ENCODE data around the gene AKT2.

Gene AKT2

DNA sequence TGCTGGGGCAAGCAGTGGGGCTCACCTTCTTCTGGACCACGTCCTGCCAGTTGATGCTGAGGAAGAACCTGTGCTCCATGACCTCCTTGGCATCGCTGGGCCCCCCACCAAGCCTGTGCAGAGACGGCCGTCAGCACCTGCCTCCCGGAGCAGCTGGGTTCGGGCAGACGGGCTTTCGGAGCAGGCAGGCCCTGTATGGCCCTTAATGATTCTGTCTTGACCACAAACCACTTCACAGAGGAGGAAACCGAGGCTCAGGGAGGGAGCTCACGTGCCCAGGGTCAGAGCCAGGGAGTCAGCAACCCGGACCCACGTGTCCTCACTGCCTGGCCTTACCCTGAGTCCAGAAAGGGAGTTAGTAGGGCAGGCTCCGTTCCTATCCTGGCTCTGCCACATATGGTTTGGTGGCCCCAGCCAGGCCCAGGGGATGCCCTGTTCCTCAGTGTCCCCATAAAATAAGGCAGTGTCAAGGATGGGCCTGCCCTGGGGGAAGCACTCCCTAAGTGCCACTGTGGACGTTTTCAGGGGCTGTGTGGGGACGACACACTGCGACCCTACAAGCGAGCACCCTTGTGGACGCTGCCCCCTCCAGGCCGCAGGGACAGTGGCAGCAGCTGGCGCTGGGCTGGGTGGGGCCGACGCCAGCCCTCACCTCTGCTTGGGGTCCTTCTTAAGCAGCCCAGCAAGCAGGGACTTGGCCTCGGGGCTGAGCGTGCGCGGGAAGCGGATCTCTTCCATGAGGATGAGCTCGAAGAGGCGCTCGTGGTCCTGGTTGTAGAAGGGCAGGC, 49.7 kb downstream of the AKT2 start:
- no peak for DNase-seq (ENCODE audit: low read depth in 2 of 2)

DNA sequence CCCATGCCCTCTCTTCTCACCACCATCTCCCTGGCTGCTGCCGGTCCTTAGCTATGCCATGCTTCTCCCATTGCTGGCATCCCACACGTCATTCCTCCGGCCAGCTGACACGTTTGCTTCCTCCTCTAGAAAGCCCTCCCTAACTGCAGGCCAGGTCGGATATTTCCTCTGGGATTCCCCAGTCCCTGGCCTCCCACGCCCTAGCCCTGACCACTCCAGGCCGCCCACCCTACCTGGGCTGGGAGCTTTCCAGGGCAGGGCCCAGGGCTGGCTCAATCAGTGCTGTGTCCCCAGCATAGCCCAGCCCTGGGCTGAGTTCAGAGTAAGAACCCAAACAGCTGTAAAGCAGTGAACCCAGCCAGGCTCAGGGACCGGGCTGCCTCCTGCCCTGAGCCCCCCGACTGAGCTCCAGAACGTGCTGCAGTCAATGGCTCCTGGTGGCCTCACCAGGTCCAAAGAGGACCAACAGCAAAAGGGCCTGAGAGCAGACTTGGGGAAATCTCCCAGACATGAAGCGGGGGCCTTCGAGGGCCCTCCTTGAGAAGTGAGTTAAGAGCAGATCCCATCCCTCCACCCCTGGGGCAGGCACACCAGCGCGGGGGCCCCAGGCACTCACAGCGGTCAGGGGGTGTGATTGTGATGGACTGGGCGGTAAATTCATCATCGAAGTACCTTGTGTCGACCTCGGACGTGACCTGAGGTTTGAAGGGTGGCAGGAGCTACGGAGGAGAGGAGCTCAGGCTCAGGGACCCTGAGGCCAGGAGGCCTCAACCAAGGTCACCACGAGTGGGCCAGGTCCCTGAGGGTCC, 50.5 kb downstream of the AKT2 start:
- no peak for DNase-seq (ENCODE audit: low read depth in 2 of 2)

DNA sequence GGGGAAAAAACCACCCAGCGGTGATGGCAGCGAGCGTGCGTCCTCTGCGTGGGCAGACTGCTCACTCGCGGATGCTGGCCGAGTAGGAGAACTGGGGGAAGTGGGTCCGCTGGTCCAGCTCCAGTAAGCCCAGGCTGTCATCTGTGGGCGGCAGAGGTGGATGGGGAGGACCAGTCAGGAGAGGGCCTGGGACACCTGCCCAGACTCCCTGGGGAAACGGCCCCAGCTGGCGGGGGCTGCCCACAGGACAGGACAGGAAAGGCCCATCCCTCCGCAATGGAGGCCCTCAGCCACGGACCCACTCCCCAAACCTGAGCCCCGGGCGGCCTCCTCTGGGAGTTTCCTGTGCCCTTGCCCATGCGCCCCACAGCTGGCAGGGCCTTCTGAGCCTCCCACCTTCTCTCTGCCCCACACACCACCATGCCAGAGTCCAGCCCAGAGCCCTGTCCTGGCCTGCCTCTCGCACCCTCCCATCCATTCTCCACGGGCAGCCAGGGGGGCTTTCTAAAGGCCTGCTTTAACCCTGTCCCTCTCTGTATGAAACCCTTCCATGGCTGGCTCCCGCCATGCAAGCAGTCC, 51.2 kb downstream of the AKT2 start:
- no peak for DNase-seq (ENCODE audit: low read depth in 2 of 2)

DNA sequence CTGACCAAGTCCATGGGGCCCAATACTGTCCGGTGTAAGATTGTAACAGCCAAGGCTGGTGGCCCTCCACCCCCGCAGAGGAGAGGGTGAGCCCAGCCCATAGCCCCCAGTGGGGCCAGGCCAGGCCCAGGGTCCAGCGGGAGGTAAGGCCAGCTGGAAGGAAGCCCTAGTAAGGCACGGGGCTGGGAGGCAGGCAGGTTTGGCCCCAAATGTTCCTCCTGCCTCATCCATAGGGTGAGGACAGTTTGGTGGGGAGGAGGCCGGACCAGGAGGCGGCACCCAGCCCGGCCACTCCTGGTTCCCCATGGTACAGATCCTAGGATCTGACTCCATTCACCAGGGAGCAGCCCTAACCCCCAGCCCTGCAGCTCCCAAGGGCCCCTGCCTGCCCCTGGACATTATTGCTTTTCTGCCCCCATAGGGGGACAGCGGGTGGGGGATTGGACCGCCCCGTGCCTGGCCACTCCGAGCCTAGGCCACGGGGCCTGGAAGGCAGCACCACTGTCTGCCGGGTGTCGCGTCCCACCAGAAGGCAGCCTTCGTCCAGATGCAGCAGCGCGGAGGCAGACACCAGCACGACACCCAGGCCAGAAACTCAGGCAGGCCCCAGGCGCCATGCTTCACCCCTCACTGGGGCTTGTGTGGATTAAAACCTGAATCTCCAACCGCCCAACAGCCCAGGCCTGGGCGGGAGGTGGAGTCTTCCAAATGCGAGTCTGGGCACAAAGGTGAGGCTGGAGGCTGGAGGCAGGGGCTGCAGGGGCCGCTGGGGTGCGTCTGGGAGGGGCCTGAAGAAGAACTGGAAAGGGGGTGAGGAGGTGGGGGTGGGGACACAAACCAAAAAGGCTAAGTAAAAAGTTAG, 52.0 kb downstream of the AKT2 start:
- no peak for DNase-seq (ENCODE audit: low read depth in 2 of 2)

DNA sequence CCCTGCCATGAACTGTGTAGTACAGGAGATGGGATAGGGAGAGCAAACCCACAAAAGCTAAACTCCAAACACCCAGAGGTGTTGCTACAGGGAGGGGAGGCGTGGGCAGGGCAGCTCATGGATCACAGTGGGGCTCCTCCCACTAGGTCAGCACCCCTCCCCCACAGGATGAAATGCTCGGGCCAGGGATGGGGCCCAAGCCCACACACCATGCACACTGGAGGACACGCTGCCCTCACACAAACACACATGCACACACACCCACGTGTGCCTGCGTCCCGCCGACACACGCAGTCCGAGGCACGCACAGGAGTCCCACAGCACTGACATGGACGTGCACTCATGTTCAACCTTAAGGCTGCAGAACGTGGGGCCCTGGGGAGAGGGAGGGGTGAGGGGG, 52.7 kb downstream of the AKT2 start:
- DNase-seq (ENCODE audit: low read depth in 2 of 2), result no peak

DNA sequence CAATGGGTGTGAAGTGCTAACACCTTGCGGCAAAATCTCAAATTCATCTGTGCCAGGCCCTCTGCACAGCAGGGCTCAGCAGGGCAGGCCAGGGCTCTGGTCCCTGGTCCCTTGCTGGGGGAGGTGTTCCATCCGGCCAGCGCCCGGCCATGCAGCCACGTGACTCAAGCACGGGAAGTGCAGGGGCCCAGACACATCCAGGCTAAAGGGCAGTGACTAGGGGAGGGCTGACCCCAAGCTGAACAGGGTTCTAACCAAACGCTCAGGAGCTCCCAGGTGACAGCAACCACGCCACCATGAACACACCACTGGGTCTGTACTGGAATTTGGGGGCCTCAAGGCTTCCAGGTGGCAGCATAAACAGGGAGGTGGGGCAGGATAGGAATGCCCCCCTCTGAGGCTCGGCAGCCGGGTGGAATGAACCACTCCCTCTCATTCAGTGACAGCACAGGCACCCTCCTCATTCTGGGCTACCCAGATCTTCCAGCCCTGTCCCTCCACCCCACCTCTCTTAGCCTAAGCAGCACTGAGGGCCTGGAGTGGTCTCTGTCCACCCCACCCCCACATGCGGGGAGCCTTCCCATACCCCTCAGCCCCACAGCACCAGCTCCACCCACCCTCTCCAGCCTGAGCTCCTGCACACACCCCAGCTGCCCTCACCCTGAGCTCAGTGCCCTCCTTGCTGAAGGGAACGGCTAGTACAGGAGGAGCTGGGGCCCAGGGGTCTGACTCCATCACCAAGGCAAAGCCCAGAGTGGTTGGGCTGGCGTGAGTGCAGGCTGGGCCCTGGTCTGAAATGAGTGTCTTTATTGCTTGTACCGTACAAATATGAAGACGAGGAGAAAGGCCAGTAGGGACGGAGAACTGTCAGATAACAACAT, 53.4 kb downstream of the AKT2 start:
- no peak for DNase-seq (ENCODE audit: low read depth in 2 of 2)

DNA sequence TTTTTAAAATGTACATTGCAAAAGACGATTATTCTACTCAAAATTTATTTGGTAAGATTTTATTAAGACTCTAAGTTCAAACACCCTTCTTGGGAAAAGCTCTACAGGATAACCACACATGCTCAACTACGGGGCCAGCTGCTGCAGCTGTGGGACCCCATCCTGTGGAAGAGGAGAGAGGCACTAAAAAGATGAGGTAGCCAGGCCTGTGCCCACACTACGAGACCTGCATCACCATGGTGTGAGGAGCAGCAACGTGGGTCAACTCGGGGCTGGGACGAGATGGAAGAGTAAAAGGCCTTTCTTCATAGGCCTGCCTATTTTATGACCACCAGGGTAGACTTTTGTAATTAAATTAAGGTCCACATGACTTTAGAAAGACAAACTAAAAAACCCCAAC, 54.1 kb downstream of the AKT2 start:
- DNase-seq (ENCODE audit: low read depth in 2 of 2), result no peak

DNA sequence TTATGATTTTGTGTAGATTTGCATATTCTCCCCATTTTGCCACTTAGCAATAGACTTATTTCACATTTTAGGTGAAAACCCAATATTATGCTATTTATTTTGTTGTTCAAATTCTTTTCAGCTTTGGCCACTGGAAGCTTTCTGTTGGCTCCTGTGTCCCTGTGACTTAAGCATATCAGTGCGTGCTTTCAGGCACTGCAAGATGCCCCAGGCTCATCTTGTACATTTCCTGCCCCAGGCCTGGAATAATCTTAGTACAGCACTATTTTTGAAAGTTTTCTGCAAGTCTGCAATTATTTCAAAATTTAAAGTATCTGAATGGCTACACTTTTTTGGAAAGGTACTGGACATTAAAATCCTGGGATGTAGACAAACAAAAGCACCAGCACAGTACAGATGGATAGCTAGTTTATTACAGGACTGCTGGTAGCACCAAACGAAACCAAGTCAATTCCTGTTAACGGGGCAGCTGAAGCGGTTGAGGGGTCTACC, 55.2 kb downstream of the AKT2 start:
- no peak for DNase-seq (ENCODE audit: low read depth in 2 of 2)

DNA sequence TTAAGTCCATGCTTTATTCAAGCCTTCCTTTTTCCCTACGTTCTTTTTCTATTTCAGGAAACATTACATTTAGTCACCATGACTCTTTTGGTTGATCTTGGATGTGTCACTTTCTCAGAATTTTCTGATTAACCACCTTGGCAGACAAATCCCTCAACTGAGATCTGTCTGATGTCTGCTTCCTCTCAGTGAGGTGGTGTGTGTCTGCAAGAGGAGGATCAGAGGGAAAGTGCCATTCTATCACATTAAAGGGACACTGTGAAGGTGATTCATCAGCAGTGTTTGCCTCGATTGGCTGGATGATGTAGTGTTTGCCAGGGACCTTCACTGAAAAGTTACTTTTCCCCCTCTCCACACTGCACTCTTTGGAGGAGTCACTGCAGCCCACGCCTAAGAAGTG, 55.7 kb downstream of the AKT2 start:
- DNase-seq (ENCODE audit: low read depth in 2 of 2), result no peak

DNA sequence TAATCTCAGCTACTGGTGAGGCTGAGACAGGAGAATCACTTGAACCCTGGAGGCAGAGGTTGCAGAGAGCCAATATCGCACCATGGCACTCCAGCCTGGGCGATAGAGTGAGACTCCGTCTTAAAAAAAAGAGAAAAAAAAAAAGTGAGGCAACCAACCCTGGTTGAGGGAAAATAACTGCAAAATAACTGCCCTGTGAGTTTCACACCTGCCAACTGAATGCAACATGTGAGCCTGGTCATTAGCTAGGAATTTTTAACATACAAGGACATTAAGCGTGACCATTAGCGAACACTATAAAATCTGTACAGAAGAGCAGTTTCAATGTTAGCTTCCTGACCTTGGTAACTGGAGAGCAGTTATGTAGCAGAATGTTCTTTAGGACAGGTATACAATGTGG, 56.3 kb downstream of the AKT2 start:
- no peak for DNase-seq (ENCODE audit: low read depth in 2 of 2)

DNA sequence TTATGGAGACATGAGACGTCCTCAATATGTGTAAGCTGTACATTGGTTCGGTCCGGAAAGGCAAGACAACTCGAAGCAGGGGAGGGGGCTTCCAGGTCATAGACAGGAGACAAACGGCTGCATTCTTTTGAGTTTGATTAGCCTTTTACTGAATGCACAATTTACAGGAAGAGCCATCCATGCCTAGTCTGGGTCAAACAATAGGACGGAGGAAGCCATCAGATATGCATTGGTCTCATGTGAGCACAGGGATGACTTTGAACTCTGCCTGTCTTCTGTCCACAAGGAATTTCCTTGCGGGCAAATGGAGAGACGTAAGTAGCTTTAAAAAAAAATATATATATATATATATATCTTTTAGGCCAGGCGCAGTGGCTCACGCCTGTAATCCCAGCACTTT, 56.8 kb downstream of the AKT2 start:
- DNase-seq (ENCODE audit: low read depth in 2 of 2), result no peak

DNA sequence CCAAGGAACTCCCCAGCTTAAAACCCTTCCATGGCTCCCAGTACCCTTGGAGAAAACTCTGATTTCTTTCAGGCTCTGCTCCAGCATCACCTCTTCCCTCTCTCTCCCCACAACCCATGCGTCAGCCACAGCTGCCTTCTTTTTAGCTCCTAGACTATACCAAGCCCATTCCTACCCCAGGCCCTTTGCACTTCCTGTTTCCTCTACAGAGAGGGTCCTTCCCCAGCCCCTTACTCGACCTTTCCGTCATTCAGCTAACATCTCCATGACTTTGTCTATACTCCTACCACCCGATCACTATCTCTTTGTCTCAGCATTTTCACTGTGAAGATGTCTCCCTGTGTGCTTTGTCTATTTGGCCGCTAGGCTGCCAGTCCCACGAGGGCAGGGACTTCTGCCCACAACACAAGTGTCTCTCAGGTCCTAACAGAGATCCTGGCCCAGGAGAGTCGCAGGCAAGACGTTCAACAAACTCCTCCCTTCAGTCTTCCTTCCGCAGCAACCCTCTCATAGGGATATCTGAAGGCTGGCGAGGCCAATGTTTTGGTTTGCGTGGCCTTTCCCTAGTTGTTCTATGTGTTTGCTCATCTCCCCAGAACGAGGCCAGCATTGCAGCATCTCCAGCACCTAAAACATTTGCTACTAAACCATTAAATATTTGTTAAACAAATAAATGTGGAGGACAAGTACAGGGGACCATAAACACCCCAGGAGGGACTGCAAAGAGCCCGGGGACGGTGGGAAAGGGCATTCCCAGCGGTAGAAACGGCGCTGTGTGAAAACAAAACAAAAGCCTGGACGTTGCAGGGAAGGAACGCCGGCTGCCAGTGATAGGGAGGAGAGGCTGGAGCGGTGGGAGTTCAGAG, 59.5 kb downstream of the AKT2 start:
- DNase-seq (ENCODE audit: low read depth in 2 of 2), result no peak

DNA sequence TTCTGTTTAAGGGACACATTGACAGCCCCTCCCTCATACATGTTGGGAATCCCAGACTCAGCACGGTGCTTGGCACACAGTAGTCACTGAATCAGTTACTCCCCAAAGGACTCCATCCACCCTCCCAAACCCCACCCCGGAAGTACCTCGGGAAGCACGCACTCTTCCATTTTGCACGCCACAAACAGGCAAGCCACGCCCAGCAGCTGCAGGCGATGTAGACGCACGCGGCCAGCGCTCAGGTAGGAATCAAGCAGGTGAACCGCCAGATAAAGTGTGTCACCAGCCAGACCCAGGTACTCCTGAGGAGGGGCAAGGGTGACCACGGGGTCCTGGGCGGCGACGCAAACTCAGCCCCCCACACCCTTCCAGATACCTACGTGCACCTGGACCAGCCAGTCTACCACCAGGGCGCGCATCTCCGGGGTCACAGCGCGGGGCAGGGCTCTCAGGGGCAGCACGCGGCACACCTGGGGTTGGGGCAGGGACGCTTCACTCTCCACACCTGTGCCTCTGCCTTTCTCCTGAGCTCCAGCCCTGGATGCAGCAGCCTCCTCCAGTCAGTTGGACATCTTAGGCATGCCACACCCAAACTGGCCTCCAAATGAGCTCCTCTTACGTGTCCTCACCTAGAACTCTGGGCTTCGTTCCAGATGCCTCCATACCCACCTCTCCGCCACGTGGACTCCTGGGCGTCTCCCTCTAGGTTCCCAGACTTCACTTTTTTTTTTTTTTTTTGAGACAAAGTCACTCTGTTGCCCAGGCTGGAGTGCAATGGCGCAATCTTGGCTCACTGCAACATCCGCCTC, 60.6 kb downstream of the AKT2 start:
- no peak for DNase-seq (ENCODE audit: low read depth in 2 of 2)

DNA sequence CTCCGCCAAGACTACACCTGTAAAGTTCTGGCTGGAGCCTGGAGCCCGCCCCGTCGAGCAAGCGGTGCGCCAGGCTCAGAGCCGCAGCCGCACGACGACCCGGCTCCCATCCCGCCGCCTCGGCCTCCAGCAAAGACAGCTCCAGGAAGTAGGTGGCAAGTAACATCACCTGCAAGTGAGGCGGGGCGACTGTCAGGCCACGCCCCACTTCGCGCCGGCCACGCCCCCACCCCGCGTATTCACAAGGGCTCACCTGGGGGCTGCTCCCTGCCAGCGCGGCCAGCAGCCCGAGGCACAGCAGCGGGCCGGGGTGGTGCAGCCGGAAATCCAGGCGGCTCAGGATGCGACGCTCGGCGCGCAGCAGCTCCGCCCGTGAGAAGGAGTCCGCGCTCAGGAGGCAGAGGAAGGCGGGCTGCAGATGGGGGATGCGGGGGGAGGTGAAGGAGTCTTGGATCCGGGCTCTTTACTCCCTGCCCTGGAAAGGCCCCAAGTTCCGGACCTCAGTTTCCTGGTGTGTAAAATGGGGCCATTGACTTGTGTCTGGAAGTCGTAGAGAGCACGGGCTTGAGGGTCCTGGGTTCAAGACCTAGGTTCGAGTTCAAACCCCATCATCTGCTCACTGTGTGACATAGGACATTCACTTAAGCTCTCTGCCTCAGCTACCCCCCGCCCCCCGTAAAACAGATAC, 61.9 kb downstream of the AKT2 start:
- DNase-seq (ENCODE audit: low read depth in 2 of 2), result no peak

DNA sequence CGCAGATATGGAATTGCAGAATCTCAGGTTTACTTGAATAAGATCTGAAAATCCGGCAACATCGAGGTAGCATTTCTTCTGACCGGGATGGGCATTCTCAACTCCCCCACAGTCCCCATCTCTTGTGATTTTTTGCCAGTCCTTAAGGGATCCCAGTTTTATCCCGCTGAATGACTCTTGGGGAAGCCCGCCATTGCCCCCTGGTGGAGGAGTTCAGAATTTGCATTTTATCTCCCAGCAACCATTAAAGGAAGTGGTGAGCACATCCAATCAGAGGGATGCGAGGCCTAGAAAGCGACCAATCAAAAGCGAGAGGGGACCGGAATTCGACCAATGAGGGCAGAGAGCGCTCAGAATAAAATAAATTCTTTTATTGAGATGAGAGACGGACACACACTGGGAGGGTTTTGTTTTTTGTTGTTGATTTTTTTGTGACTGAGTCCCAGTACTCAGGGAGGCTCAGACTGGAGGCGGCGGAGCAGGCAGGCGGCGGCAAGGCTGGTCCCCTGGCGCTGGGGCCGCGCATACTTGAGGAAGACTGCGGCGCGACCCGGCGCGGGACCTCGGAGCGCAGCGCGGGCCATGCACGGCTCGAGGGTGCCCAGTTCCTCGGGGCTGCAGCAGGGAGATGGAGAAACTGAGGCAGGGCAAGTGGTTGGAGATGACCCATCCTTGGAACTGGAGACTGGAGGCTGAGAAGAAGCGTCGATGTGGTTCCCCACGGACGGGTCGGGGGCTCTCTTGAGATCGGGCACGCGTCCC, 63.1 kb downstream of the AKT2 start:
- peak; percentile 77 to 79 for DNase-seq (ENCODE audit: low read depth in 2 of 2)

DNA sequence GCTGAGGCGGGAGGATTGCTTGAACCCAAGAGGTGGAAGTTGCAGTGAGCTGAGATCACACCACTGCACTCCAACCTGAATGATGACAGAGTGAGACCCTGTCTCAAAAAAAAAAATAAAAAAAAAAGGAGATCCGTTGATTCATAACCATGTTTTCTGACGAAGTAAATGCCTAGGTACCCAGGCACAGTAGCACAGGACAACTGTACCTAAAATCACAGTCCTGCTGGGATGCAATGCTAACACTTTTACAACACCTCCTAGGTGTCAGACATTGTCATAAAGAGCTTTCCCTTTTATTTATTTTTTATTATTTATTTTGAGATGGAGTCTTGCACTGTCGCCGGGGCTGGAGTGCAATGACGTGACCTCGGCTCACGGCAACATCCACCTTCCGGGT, 64.5 kb downstream of the AKT2 start:
- DNase-seq (ENCODE audit: low read depth in 2 of 2), result no peak

DNA sequence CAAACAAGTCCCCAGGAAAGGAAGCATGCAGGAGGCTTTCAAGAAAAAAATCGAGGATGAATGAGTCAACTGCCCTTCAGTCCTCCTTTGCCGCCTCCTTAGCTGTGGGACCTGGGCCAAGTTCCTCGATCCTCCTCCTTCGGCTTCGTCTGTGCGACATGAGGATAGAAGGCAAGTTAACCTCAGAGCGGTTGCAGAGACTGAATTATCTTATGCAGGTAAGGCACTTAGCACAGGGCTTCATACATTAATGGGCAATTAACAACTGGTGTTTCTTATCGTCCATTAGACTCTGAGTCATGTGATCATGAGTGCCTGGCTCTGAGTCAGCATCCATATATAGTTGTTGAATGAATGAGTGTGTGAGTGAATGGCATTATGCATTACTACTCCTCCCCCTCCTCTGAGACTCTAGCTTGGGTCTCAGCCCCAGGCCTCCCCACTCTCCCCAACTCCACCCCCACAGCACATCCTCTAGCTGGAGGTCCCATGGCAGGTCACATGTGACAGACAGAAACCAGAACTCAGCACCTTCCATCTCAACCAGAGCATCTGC, 65.3 kb downstream of the AKT2 start:
- DNase-seq (ENCODE audit: low read depth in 2 of 2), result peak in 1 of 2 experiments; percentile 7
